IMR-90 (cell line): Measurements from ENCODE around the gene FAM131B. TPM values are rescaled to one million over a fixed set of nuclear protein-coding genes. Genes with fewer than 3 reads are reported as not detected.

Experiments
- ATAC-seq: fragments of 200-7000 bp; cut with Tn5 transposase; 2 replicates; pipeline ENCODE4 v1.9.1; 2020; ENCODE audit warnings: low read depth, mild to moderate bottlenecking, moderate library complexity
- BruUV-seq: library from RNA; stranded (reverse); fragments of 400-500 nt; replicated peaks from 2 replicates; lab custom pipeline; 2021; lab: Mats Ljungman, UMichigan
- CTCF ChIA-PET: fragments of 300-600 bp; formaldehyde crosslinking; extraction: SDS; loops from one replicate; lab custom pipeline; 2021; ENCODE audit warnings: antibody characterized with exemption; lab: Yijun Ruan, JAX
- POLR2A ChIA-PET: fragments of 300-600 bp; sonication (Branson Sonifier 250); formaldehyde crosslinking; loops from one replicate; lab custom pipeline; 2022; ENCODE audit warnings: antibody characterized with exemption; ENCODE audit not compliant: unreplicated experiment; lab: Charles Lee
- DNase-seq: peaks from one replicate; pipeline ENCODE4 v3.0.0; 2013
- H2AFZ ChIP-seq: replicated peaks from 2 replicates; pipeline ENCODE3; 2013; ENCODE audit warnings: low read length, mild to moderate bottlenecking; ENCODE audit not compliant: poor library complexity
- H2AK5ac ChIP-seq: 2 replicates; pipeline ENCODE4 v1.6.1; 2013; ENCODE audit warnings: low read depth, low read length, inconsistent platforms
- H2AK9ac ChIP-seq: replicated peaks from 2 replicates; pipeline ENCODE3; 2013; ENCODE audit warnings: mild to moderate bottlenecking, low read depth, low read length, moderate library complexity; ENCODE audit not compliant: poor library complexity
- H2BK120ac ChIP-seq: 2 replicates; pipeline ENCODE4 v1.6.1; 2013; ENCODE audit warnings: low read depth, low read length, inconsistent platforms
- H2BK15ac ChIP-seq: 3 replicates; pipeline ENCODE4 v1.6.1; 2013; ENCODE audit warnings: low read depth, low read length, inconsistent platforms
- H2BK20ac ChIP-seq: 2 replicates; pipeline ENCODE4 v1.6.1; 2013; ENCODE audit warnings: low read depth, mild to moderate bottlenecking, inconsistent platforms, low read length, moderate library complexity
- H2BK5ac ChIP-seq: 2 replicates; pipeline ENCODE4 v1.6.1; 2013; ENCODE audit warnings: mild to moderate bottlenecking, low read depth, low read length, inconsistent platforms; ENCODE audit not compliant: poor library complexity, severe bottlenecking
- H3K14ac ChIP-seq: replicated peaks from 2 replicates; pipeline ENCODE4 v1.6.1; 2013; ENCODE audit warnings: low read depth, low read length, inconsistent platforms
- H3K18ac ChIP-seq: 2 replicates; pipeline ENCODE4 v1.6.1; 2013; ENCODE audit warnings: low read depth, low read length, control low read depth
- H3K23ac ChIP-seq: 2 replicates; pipeline ENCODE4 v1.6.1; 2013; ENCODE audit warnings: low read depth, low read length, inconsistent platforms
- H3K27ac ChIP-seq: 2 replicates; pipeline ENCODE4 v1.5.1; 2013; ENCODE audit warnings: mild to moderate bottlenecking, control low read depth, low read length; ENCODE audit not compliant: insufficient read depth
- H3K27me3 ChIP-seq: 2 replicates; pipeline ENCODE4 v1.6.1; 2013; ENCODE audit warnings: low read length; ENCODE audit not compliant: control insufficient read depth, insufficient read depth
- H3K36me3 ChIP-seq: 2 replicates; pipeline ENCODE4 v1.6.1; 2013; ENCODE audit warnings: low read length, mixed read lengths; ENCODE audit not compliant: control insufficient read depth, insufficient read depth
- H3K4ac ChIP-seq: 2 replicates; pipeline ENCODE4 v1.6.1; 2013; ENCODE audit warnings: low read depth, low read length, inconsistent platforms
- H3K4me1 ChIP-seq: 2 replicates; pipeline ENCODE4 v1.6.1; 2013; ENCODE audit warnings: low read length, mixed read lengths; ENCODE audit not compliant: control insufficient read depth, insufficient read depth
- H3K4me2 ChIP-seq: 2 replicates; pipeline ENCODE4 v1.6.1; 2013; ENCODE audit warnings: low read depth, mild to moderate bottlenecking, control low read depth, low read length, moderate library complexity
- H3K4me3 ChIP-seq: 2 replicates; pipeline ENCODE4 v1.5.1; 2013; ENCODE audit warnings: low read depth, mild to moderate bottlenecking, control low read depth, low read length, moderate library complexity; ENCODE audit not compliant: insufficient read depth
- H3K56ac ChIP-seq: 2 replicates; pipeline ENCODE4 v1.6.1; 2013; ENCODE audit warnings: low read length, inconsistent platforms; ENCODE audit not compliant: insufficient read depth; ENCODE audit errors: extremely low read depth
- H3K79me1 ChIP-seq, 2 experiments: 2 replicates each; pipeline ENCODE4 v1.6.1; 2013; ENCODE audit warnings: low read length in 2 of 2, inconsistent platforms in 1 of 2, low read depth in 1 of 2
- H3K9ac ChIP-seq: 2 replicates; pipeline ENCODE4 v1.6.1; 2013; ENCODE audit warnings: low read depth, low read length, control low read depth
- H3K9me1 ChIP-seq: 2 replicates; pipeline ENCODE4 v1.6.1; 2013; ENCODE audit warnings: low read length, inconsistent platforms; ENCODE audit not compliant: insufficient read depth
- H3K9me3 ChIP-seq: 2 replicates; pipeline ENCODE4 v1.6.1; 2013; ENCODE audit warnings: low read length; ENCODE audit not compliant: control insufficient read depth, insufficient read depth
- H4K20me1 ChIP-seq: 2 replicates; pipeline ENCODE4 v1.6.1; 2013; ENCODE audit warnings: low read length, inconsistent platforms; ENCODE audit not compliant: insufficient read depth
- H4K5ac ChIP-seq: 2 replicates; pipeline ENCODE4 v1.6.1; 2013; ENCODE audit warnings: mild to moderate bottlenecking, low read depth, low read length, control low read depth
- H4K8ac ChIP-seq, 2 experiments: 2 replicates each; pipeline ENCODE4 v1.6.1; 2013; ENCODE audit warnings: low read depth in 2 of 2, low read length in 2 of 2, control low read depth in 1 of 2, inconsistent platforms in 1 of 2
- H4K91ac ChIP-seq: 2 replicates; pipeline ENCODE4 v1.6.1; 2013; ENCODE audit warnings: low read depth, low read length, inconsistent platforms; ENCODE audit not compliant: insufficient read depth
- BHLHE40 ChIP-seq: fragments of 150-350 bp; IDR thresholded peaks from 2 replicates; pipeline ENCODE4 v1.6.1; 2016; ENCODE audit warnings: mild to moderate bottlenecking, low read depth, low read length
- CEBPB ChIP-seq: IDR thresholded peaks from 2 replicates; pipeline ENCODE4 v1.6.1; 2012; ENCODE audit warnings: low read depth, low read length, improper control_type of control experiment
- CHD1 ChIP-seq: IDR thresholded peaks from 2 replicates; pipeline ENCODE4 v1.6.1; 2012; ENCODE audit warnings: low read depth, low read length, improper control_type of control experiment
- CTCF ChIP-seq: conservative IDR thresholded peaks from 2 replicates; pipeline ENCODE4 v1.5.1; 2012; ENCODE audit warnings: mild to moderate bottlenecking, low read depth, low read length, improper control_type of control experiment
- ELK1 ChIP-seq: fragments of 150-350 bp; IDR thresholded peaks from 2 replicates; pipeline ENCODE4 v1.6.1; 2016; ENCODE audit warnings: low read depth, mild to moderate bottlenecking, low read length, moderate library complexity, borderline replicate concordance
- FOS ChIP-seq: fragments of 150-350 bp; IDR thresholded peaks from 2 replicates; pipeline ENCODE4 v1.6.1; 2016; ENCODE audit warnings: low read depth, low read length
- MAFK ChIP-seq: IDR thresholded peaks from 2 replicates; pipeline ENCODE4 v1.6.1; 2012; ENCODE audit warnings: low read depth, low read length, improper control_type of control experiment
- MAZ ChIP-seq: IDR thresholded peaks from 2 replicates; pipeline ENCODE4 v1.6.1; 2012; ENCODE audit warnings: low read depth, mild to moderate bottlenecking, low read length, improper control_type of control experiment, moderate library complexity, borderline replicate concordance
- MXI1 ChIP-seq: IDR thresholded peaks from 2 replicates; pipeline ENCODE4 v1.6.1; 2012; ENCODE audit warnings: low read depth, mild to moderate bottlenecking, low read length, moderate library complexity, borderline replicate concordance
- NFE2L2 ChIP-seq: fragments of 150-350 bp; IDR thresholded peaks from 2 replicates; pipeline ENCODE4 v1.6.1; 2016; ENCODE audit warnings: low read depth, mild to moderate bottlenecking, low read length
- POLR2A ChIP-seq: IDR thresholded peaks from 2 replicates; pipeline ENCODE4 v1.6.1; 2012; ENCODE audit warnings: mild to moderate bottlenecking, low read depth, low read length
- RAD21 ChIP-seq: IDR thresholded peaks from 2 replicates; pipeline ENCODE4 v1.6.1; 2012; ENCODE audit warnings: low read length, improper control_type of control experiment
- RCOR1 ChIP-seq: IDR thresholded peaks from 2 replicates; pipeline ENCODE4 v1.6.1; 2012; ENCODE audit warnings: mild to moderate bottlenecking, low read length, improper control_type of control experiment; ENCODE audit not compliant: insufficient replicate concordance
- RFX5 ChIP-seq: IDR thresholded peaks from 2 replicates; pipeline ENCODE4 v1.8.0; 2012; ENCODE audit warnings: low read depth, mild to moderate bottlenecking, low read length, moderate library complexity
- SMC3 ChIP-seq: fragments of 150-350 bp; IDR thresholded peaks from 2 replicates; pipeline ENCODE4 v1.6.1; 2016; ENCODE audit warnings: low read depth, mild to moderate bottlenecking, antibody characterized with exemption, low read length, moderate library complexity
- USF2 ChIP-seq: fragments of 150-350 bp; IDR thresholded peaks from 2 replicates; pipeline ENCODE4 v1.6.1; 2017; ENCODE audit warnings: mild to moderate bottlenecking, antibody characterized with exemption, low read length, low read depth
- WGBS, 2 experiments: methylation state at CpG; one replicate each; pipeline versions ENCODE4 v1.1.5 to v1.1.7; 2013; ENCODE audit warnings: missing lambda C conversion rate in 2 of 2; ENCODE audit not compliant: insufficient read length in 1 of 2; ENCODE audit errors: extremely low coverage in 2 of 2; 5-methylcytosine and 5-hydroxymethylcytosine counted together
- dilution Hi-C: fragments of 300-500 bp; cut with HindIII; formaldehyde crosslinking; loops from one replicate; pipeline ENCODE4 v1.14.3; 2018; ENCODE audit warnings: low sequenced_read_pairs; ENCODE audit not compliant: unreplicated experiment
- in situ Hi-C: fragments of 300-500 bp; cut with MboI; formaldehyde crosslinking; loops from 3 replicates; pipeline ENCODE4 v1.14.3; 2019; ENCODE audit warnings: low sequenced_read_pairs, inconsistent platforms, mixed read lengths
- intact Hi-C: fragments of 100-400 bp; cut with micrococcal nuclease; formaldehyde crosslinking; loops from 2 replicates; pipeline ENCODE4 v1.10.0; 2022
- polyA plus RNA-seq, 3 experiments: library from polyadenylated mRNA; depleted of rRNA; stranded (reverse); fragments of >200 nt; gene quantifications; 2 replicates each; pipeline ENCODE4 v1.2.3, GENCODE V29; 2012; ENCODE audit warnings: low replicate concordance in 1 of 3
- total RNA-seq: library from RNA; depleted of rRNA; stranded (reverse); fragments of >200 nt; gene quantifications from 2 replicates; pipeline ENCODE4 v1.2.3, GENCODE V29; 2012

Gene FAM131B
- total and polyA plus RNA-seq, 2 of the 4 experiments (the other 2 are of a cell fraction): 3.4 to 4.3 TPM

- dilution Hi-C loops: no loop called here
- no peak overlapping the region for H2BK15ac ChIP-seq
Measured at GRCh38 chr7:143327903-143328302, 34.6 kb downstream of the FAM131B start.

More at GRCh38 chr7:143327903-143328302, 34.6 kb downstream of the FAM131B start:
- ChIA-PET CTCF (no interaction called here), POLR2A (no interaction called here)
- Histone ChIP-seq H3K9me3 (no peaks in the 10 kb centered on the region), H3K56ac (no peak overlapping the region), H2AFZ (no peak overlapping the region), H3K14ac (no peak overlapping the region), H3K4me2 (no peak overlapping the region), H3K23ac (no peak overlapping the region), H3K18ac (no peak overlapping the region), H2BK120ac (no peak overlapping the region), H2AK5ac (no peak overlapping the region), H4K20me1 (no peaks in the 10 kb centered on the region), H2BK5ac (no peak overlapping the region), H4K91ac (no peak overlapping the region), H4K8ac (no peak overlapping the region), H2BK20ac (no peak overlapping the region), H3K4me1 (peaks cover 9% of the 10 kb centered on the region), H3K79me1 (no peaks in the 10 kb centered on the region), H3K9ac (no peak overlapping the region), H3K4me3 (no peak overlapping the region), H3K4ac (no peak overlapping the region), H4K5ac (no peak overlapping the region), H3K27ac (no peak overlapping the region), H2AK9ac (no peak overlapping the region), H3K27me3 (no peaks in the 10 kb centered on the region), H3K36me3 (no peaks in the 10 kb centered on the region), H3K9me1 (no peaks in the 10 kb centered on the region)
- no peak for DNase-seq
- no peak for ATAC-seq
- in situ Hi-C loops (no loop called here), intact Hi-C loops (no loop called here)
- TF ChIP-seq SMC3 (no peak), FOS (no peak), RAD21 (no peak), MXI1 (no peak), MAZ (no peak), RCOR1 (no peak), CHD1 (no peak), USF2 (no peak), NFE2L2 (no peak), BHLHE40 (no peak), CEBPB (no peak), ELK1 (no peak), MAFK (no peak), POLR2A (no peak), RFX5 (no peak), CTCF (no peak)
- BruUV-seq: no TSS peak
- WGBS, 2 experiments: 79% methylated on average over 2 of the region's 5 CpGs; no CpG with 5 or more reads in 1 of the 2 experiments
